GM23338 (cell line): ENCODE results near the gene WDR37. TPM values are rescaled to one million over a fixed set of nuclear protein-coding genes. Genes with fewer than 3 reads are reported as not detected.

Experiments
- ATAC-seq: fragments of 200-7000 bp; cut with Tn5 transposase; 3 replicates; pipeline ENCODE4 v1.9.1; 2020
- DNase-seq: peaks from one replicate; pipeline ENCODE4 v3.0.0-alpha.2; 2015; ENCODE audit warnings: low spot score
- H2AFZ ChIP-seq: fragments of 200-600 bp; sonication (generic); 2 replicates; pipeline ENCODE4 v1.8.0; 2016; ENCODE audit warnings: antibody characterized with exemption, mild to moderate bottlenecking, moderate library complexity
- H3F3A ChIP-seq: fragments of 200-600 bp; sonication (generic); replicated peaks from 2 replicates; pipeline ENCODE4 v1.8.0; 2017; ENCODE audit warnings: antibody characterized with exemption, mixed run types, low read depth
- H3K27ac ChIP-seq: fragments of 200-600 bp; sonication (generic); 2 replicates; pipeline ENCODE4 v1.6.1; 2016; ENCODE audit warnings: low read depth
- H3K27me3 ChIP-seq: fragments of 200-600 bp; sonication (generic); 2 replicates; pipeline ENCODE4 v1.8.0; 2016; ENCODE audit warnings: mild to moderate bottlenecking, mixed run types, moderate library complexity; ENCODE audit not compliant: insufficient read depth
- H3K36me3 ChIP-seq: fragments of 200-600 bp; sonication (generic); 2 replicates; pipeline ENCODE4 v1.8.0; 2016; ENCODE audit warnings: mild to moderate bottlenecking; ENCODE audit not compliant: insufficient read depth
- H3K4me1 ChIP-seq: fragments of 200-600 bp; sonication (generic); 2 replicates; pipeline ENCODE4 v1.8.0; 2016; ENCODE audit warnings: mild to moderate bottlenecking, moderate library complexity; ENCODE audit not compliant: insufficient read depth
- H3K4me2 ChIP-seq: fragments of 200-600 bp; sonication (generic); 2 replicates; pipeline ENCODE4 v1.7.1; 2017; ENCODE audit warnings: mixed run types
- H3K4me3 ChIP-seq: fragments of 200-600 bp; sonication (generic); 2 replicates; pipeline ENCODE4 v1.6.1; 2016; ENCODE audit warnings: mixed run types
- H3K79me2 ChIP-seq: fragments of 200-600 bp; sonication (generic); replicated peaks from 2 replicates; pipeline ENCODE4 v1.8.0; 2017; ENCODE audit warnings: mild to moderate bottlenecking; ENCODE audit not compliant: insufficient read depth
- H3K9me2 ChIP-seq: fragments of 200-600 bp; sonication (generic); 2 replicates; pipeline ENCODE4 v1.8.0; 2017; ENCODE audit not compliant: insufficient read depth
- H4K20me1 ChIP-seq: fragments of 200-600 bp; sonication (generic); replicated peaks from 2 replicates; pipeline ENCODE4 v1.8.0; 2017; ENCODE audit warnings: mild to moderate bottlenecking; ENCODE audit not compliant: insufficient read depth
- H3K27ac Mint-ChIP-seq: 2 replicates; pipeline ENCODE4 v1.8.0; 2020; ENCODE audit warnings: inconsistent platforms, mild to moderate bottlenecking, moderate library complexity, mixed read lengths
- H3K27me3 Mint-ChIP-seq: 3 replicates; pipeline ENCODE4 v1.8.0; 2022; ENCODE audit warnings: low read depth, mild to moderate bottlenecking, moderate library complexity, mixed read lengths, inconsistent platforms; ENCODE audit not compliant: insufficient read depth, poor library complexity
- H3K36me3 Mint-ChIP-seq: 3 replicates; pipeline ENCODE4 v1.8.0; 2021; ENCODE audit warnings: low read depth, mild to moderate bottlenecking, inconsistent platforms, moderate library complexity, mixed read lengths
- H3K4me1 Mint-ChIP-seq: 3 replicates; pipeline ENCODE4 v1.8.0; 2020; ENCODE audit warnings: mild to moderate bottlenecking, inconsistent platforms, mixed read lengths
- H3K4me3 Mint-ChIP-seq: 3 replicates; pipeline ENCODE4 v1.8.0; 2021; ENCODE audit warnings: moderate library complexity, mild to moderate bottlenecking, inconsistent platforms, mixed read lengths
- H3K9me3 Mint-ChIP-seq: 3 replicates; pipeline ENCODE4 v1.8.0; 2020; ENCODE audit warnings: moderate library complexity, mild to moderate bottlenecking, inconsistent platforms, mixed read lengths
- CREB1 ChIP-seq: fragments of 250-450 bp; sonication (Bioruptor Pico); IDR thresholded peaks from 2 replicates; pipeline ENCODE4 v1.5.0; 2020; ENCODE audit warnings: low read depth, mild to moderate bottlenecking, moderate library complexity
- CTCF ChIP-seq, 2 experiments: fragments of 200-600 bp in 1 of 2; sonication (generic) in 1 of 2; conservative IDR thresholded peaks; 2 replicates each; pipeline versions ENCODE4 v1.5.1 to v1.6.1; 2016 to 2017; ENCODE audit warnings: antibody characterized with exemption in 2 of 2, low read depth in 2 of 2, mild to moderate bottlenecking in 2 of 2, moderate library complexity in 1 of 2
- EZH2 ChIP-seq: fragments of 200-600 bp; sonication (generic); IDR thresholded peaks from one replicate; pipeline ENCODE4 v1.8.0; 2017; ENCODE audit warnings: antibody characterized with exemption, mild to moderate bottlenecking, low read depth; ENCODE audit not compliant: unreplicated experiment
- EZH2phosphoT487 ChIP-seq: fragments of 200-600 bp; sonication (generic); IDR thresholded peaks from one replicate; pipeline ENCODE4 v1.8.1; 2018; ENCODE audit warnings: antibody characterized with exemption; ENCODE audit not compliant: unreplicated experiment
- JUNB ChIP-seq: IDR thresholded peaks from one replicate; pipeline ENCODE4 v1.6.1; 2016; ENCODE audit warnings: antibody characterized with exemption; ENCODE audit not compliant: unreplicated experiment
- NANOG ChIP-seq: IDR thresholded peaks from 2 replicates; pipeline ENCODE4 v1.6.1; 2016; ENCODE audit warnings: antibody characterized with exemption, borderline replicate concordance
- POLR2AphosphoS5 ChIP-seq: IDR thresholded peaks from 2 replicates; pipeline ENCODE4 v1.6.1; 2016; ENCODE audit warnings: antibody characterized with exemption, low read depth
- STAT1 ChIP-seq: IDR thresholded peaks from one replicate; pipeline ENCODE4 v1.6.1; 2016; ENCODE audit warnings: antibody characterized with exemption; ENCODE audit not compliant: unreplicated experiment
- ZNF114 ChIP-seq: fragments of 250-450 bp; sonication (Bioruptor Pico); IDR thresholded peaks from 2 replicates; pipeline ENCODE4 v1.5.0; 2020; ENCODE audit warnings: mild to moderate bottlenecking, moderate library complexity
- ZNF331 ChIP-seq: fragments of 250-450 bp; sonication (Bioruptor Pico); IDR thresholded peaks from 2 replicates; pipeline ENCODE4 v1.5.0; 2020; ENCODE audit warnings: low read depth, mild to moderate bottlenecking, moderate library complexity
- polyA plus RNA-seq: library from polyadenylated mRNA; unstranded; fragments of >200 nt; fragmentation: Nextera tagmentation; extraction: Ambion mirVana; gene quantifications from 2 replicates; pipeline ENCODE4 v1.2.1, GENCODE V29; 2016
- total RNA-seq: library from RNA; depleted of rRNA; stranded (reverse); fragments of >200 nt; shearing (Covaris generic); gene quantifications from 2 replicates; pipeline ENCODE4 v1.2.3, GENCODE V29; 2014
- TF ChIP-seq, protein P1 (sequence below): fragments of 250-450 bp; sonication (Bioruptor Pico); IDR thresholded peaks from 2 replicates; pipeline ENCODE4 v1.5.0; 2020; ENCODE audit warnings: mild to moderate bottlenecking, moderate library complexity
- TF ChIP-seq, protein P2 (sequence below): IDR thresholded peaks from one replicate; pipeline ENCODE4 v1.6.1; 2018; ENCODE audit warnings: antibody characterized with exemption; ENCODE audit not compliant: unreplicated experiment
- TF ChIP-seq, protein P3 (sequence below): IDR thresholded peaks from 2 replicates; pipeline ENCODE4 v1.6.1; 2016; ENCODE audit warnings: antibody characterized with exemption

WDR37 gene
- total and polyA plus RNA-seq, 2 experiments from 2014 or later = 6.0 to 10.2 TPM

GRCh38 chr10:1022413-1022812 lies 33.8 kb upstream of the WDR37 start:
- TF ChIP-seq EZH2 = no peak
- TF ChIP-seq CREB1 (CRISPR knock-in tag) = no peak
- TF ChIP-seq, protein P1, sequence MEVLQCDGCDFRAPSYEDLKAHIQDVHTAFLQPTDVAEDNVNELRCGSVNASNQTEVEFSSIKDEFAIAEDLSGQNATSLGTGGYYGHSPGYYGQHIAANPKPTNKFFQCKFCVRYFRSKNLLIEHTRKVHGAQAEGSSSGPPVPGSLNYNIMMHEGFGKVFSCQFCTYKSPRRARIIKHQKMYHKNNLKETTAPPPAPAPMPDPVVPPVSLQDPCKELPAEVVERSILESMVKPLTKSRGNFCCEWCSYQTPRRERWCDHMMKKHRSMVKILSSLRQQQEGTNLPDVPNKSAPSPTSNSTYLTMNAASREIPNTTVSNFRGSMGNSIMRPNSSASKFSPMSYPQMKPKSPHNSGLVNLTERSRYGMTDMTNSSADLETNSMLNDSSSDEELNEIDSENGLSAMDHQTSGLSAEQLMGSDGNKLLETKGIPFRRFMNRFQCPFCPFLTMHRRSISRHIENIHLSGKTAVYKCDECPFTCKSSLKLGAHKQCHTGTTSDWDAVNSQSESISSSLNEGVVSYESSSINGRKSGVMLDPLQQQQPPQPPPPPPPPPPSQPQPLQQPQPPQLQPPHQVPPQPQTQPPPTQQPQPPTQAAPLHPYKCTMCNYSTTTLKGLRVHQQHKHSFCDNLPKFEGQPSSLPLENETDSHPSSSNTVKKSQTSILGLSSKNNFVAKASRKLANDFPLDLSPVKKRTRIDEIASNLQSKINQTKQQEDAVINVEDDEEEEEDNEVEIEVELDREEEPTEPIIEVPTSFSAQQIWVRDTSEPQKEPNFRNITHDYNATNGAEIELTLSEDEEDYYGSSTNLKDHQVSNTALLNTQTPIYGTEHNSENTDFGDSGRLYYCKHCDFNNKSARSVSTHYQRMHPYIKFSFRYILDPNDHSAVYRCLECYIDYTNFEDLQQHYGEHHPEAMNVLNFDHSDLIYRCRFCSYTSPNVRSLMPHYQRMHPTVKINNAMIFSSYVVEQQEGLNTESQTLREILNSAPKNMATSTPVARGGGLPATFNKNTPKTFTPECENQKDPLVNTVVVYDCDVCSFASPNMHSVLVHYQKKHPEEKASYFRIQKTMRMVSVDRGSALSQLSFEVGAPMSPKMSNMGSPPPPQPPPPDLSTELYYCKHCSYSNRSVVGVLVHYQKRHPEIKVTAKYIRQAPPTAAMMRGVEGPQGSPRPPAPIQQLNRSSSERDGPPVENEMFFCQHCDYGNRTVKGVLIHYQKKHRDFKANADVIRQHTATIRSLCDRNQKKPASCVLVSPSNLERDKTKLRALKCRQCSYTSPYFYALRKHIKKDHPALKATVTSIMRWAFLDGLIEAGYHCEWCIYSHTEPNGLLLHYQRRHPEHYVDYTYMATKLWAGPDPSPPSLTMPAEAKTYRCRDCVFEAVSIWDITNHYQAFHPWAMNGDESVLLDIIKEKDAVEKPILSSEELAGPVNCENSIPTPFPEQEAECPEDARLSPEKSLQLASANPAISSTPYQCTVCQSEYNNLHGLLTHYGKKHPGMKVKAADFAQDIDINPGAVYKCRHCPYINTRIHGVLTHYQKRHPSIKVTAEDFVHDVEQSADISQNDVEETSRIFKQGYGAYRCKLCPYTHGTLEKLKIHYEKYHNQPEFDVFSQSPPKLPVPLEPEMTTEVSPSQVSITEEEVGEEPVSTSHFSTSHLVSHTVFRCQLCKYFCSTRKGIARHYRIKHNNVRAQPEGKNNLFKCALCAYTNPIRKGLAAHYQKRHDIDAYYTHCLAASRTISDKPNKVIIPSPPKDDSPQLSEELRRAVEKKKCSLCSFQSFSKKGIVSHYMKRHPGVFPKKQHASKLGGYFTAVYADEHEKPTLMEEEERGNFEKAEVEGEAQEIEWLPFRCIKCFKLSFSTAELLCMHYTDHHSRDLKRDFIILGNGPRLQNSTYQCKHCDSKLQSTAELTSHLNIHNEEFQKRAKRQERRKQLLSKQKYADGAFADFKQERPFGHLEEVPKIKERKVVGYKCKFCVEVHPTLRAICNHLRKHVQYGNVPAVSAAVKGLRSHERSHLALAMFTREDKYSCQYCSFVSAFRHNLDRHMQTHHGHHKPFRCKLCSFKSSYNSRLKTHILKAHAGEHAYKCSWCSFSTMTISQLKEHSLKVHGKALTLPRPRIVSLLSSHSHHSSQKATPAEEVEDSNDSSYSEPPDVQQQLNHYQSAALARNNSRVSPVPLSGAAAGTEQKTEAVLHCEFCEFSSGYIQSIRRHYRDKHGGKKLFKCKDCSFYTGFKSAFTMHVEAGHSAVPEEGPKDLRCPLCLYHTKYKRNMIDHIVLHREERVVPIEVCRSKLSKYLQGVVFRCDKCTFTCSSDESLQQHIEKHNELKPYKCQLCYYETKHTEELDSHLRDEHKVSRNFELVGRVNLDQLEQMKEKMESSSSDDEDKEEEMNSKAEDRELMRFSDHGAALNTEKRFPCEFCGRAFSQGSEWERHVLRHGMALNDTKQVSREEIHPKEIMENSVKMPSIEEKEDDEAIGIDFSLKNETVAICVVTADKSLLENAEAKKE (CRISPR knock-in tag) = no peak
- no peak for TF ChIP-seq CTCF (conservative IDR thresholded peaks at IDR 0.05; ENCODE audit: low read depth in 2 of 2)
- TF ChIP-seq, protein P2, sequence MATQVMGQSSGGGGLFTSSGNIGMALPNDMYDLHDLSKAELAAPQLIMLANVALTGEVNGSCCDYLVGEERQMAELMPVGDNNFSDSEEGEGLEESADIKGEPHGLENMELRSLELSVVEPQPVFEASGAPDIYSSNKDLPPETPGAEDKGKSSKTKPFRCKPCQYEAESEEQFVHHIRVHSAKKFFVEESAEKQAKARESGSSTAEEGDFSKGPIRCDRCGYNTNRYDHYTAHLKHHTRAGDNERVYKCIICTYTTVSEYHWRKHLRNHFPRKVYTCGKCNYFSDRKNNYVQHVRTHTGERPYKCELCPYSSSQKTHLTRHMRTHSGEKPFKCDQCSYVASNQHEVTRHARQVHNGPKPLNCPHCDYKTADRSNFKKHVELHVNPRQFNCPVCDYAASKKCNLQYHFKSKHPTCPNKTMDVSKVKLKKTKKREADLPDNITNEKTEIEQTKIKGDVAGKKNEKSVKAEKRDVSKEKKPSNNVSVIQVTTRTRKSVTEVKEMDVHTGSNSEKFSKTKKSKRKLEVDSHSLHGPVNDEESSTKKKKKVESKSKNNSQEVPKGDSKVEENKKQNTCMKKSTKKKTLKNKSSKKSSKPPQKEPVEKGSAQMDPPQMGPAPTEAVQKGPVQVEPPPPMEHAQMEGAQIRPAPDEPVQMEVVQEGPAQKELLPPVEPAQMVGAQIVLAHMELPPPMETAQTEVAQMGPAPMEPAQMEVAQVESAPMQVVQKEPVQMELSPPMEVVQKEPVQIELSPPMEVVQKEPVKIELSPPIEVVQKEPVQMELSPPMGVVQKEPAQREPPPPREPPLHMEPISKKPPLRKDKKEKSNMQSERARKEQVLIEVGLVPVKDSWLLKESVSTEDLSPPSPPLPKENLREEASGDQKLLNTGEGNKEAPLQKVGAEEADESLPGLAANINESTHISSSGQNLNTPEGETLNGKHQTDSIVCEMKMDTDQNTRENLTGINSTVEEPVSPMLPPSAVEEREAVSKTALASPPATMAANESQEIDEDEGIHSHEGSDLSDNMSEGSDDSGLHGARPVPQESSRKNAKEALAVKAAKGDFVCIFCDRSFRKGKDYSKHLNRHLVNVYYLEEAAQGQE = no peak
- TF ChIP-seq NANOG = no peak
- TF ChIP-seq JUNB = no peak
- no peak for TF ChIP-seq EZH2phosphoT487
- TF ChIP-seq, protein P3, sequence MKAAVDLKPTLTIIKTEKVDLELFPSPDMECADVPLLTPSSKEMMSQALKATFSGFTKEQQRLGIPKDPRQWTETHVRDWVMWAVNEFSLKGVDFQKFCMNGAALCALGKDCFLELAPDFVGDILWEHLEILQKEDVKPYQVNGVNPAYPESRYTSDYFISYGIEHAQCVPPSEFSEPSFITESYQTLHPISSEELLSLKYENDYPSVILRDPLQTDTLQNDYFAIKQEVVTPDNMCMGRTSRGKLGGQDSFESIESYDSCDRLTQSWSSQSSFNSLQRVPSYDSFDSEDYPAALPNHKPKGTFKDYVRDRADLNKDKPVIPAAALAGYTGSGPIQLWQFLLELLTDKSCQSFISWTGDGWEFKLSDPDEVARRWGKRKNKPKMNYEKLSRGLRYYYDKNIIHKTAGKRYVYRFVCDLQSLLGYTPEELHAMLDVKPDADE = no peak
- no peak for TF ChIP-seq STAT1
- no peak for TF ChIP-seq POLR2AphosphoS5
- TF ChIP-seq ZNF114 (CRISPR knock-in tag) = no peak
- TF ChIP-seq ZNF331 (CRISPR knock-in tag) = no peak
- no peak overlapping the region for H3K4me2 ChIP-seq
- no peaks in the 10 kb centered on the region for H3K9me2 ChIP-seq
- H3K27ac ChIP-seq = peak overlapping the region; percentile 60; the same call in 1 of the 2 replicates
- peaks cover 12% of the 10 kb centered on the region; the same call in 1 of the 2 replicates for H3F3A ChIP-seq
- H2AFZ ChIP-seq = no peak overlapping the region
- H3K4me3 ChIP-seq = no peak overlapping the region
- peaks cover 6% of the 10 kb centered on the region for H3K27me3 Mint-ChIP-seq
- peaks cover 38% of the 10 kb centered on the region for H3K36me3 Mint-ChIP-seq
- peak; percentile 60 for ATAC-seq
- H3K4me1 Mint-ChIP-seq = peaks cover 3% of the 10 kb centered on the region; the same call in 1 of the 3 replicates
- no peaks in the 10 kb centered on the region for H3K27me3 ChIP-seq
- DNase-seq = peak; percentile 35
- no peaks in the 10 kb centered on the region for H3K79me2 ChIP-seq
- H3K9me3 Mint-ChIP-seq = no peaks in the 10 kb centered on the region
- peaks cover 17% of the 10 kb centered on the region for H3K36me3 ChIP-seq
- H3K27ac Mint-ChIP-seq = no peak overlapping the region
- no peak overlapping the region for H3K4me3 Mint-ChIP-seq
- no peaks in the 10 kb centered on the region for H3K4me1 ChIP-seq
- no peaks in the 10 kb centered on the region; the same call in none of the 2 replicates for H4K20me1 ChIP-seq
